Neuronal stem cell (in vitro differentiated cells): ENCODE results near the gene RNASE2.
A peak's percentile ranks its signal among the peaks of the same experiment; 100 is the strongest.

Source experiments
- DNase-seq: peaks from one replicate; pipeline ENCODE4 v3.0.0-alpha.2; 2013; ENCODE audit warnings: low spot score
- H2AFZ ChIP-seq: one replicate; pipeline ENCODE4 v1.6.1; 2013; ENCODE audit warnings: mild to moderate bottlenecking, low read length, inconsistent platforms
- H2AK5ac ChIP-seq: 2 replicates; pipeline ENCODE4 v1.6.1; 2013; ENCODE audit warnings: low read depth, mild to moderate bottlenecking, inconsistent platforms, low read length, moderate library complexity, mixed read lengths
- H2BK120ac ChIP-seq: 2 replicates; pipeline ENCODE4 v1.6.1; 2013; ENCODE audit warnings: low read depth, mild to moderate bottlenecking, inconsistent platforms, low read length, moderate library complexity, mixed read lengths
- H2BK12ac ChIP-seq: one replicate; pipeline ENCODE4 v1.6.1; 2013; ENCODE audit warnings: low read length, inconsistent platforms
- H2BK15ac ChIP-seq: 2 replicates; pipeline ENCODE4 v1.6.1; 2013; ENCODE audit warnings: mild to moderate bottlenecking, low read length, inconsistent platforms, mixed read lengths
- H2BK5ac ChIP-seq: one replicate; pipeline ENCODE4 v1.6.1; 2013; ENCODE audit warnings: inconsistent platforms, mild to moderate bottlenecking, low read length, moderate library complexity
- H3K14ac ChIP-seq: one replicate; pipeline ENCODE4 v1.6.1; 2013; ENCODE audit warnings: low read length, inconsistent platforms
- H3K18ac ChIP-seq: 2 replicates; pipeline ENCODE4 v1.6.1; 2013; ENCODE audit warnings: low read length, inconsistent platforms
- H3K23ac ChIP-seq: 2 replicates; pipeline ENCODE4 v1.6.1; 2013; ENCODE audit warnings: low read depth, mild to moderate bottlenecking, mixed read lengths, low read length, inconsistent platforms; ENCODE audit not compliant: poor library complexity
- H3K27ac ChIP-seq: replicated peaks from 3 replicates; pipeline ENCODE4 v1.5.1; 2013; ENCODE audit warnings: low read length, inconsistent platforms
- H3K27me3 ChIP-seq, 3 experiments: 2 replicates each; pipeline ENCODE4 v1.6.1; 2013; ENCODE audit warnings: low read length in 3 of 3, mild to moderate bottlenecking in 2 of 3, inconsistent platforms in 1 of 3, low read depth in 1 of 3, mixed read lengths in 1 of 3, moderate library complexity in 1 of 3; ENCODE audit not compliant: control insufficient read depth in 3 of 3, insufficient read depth in 3 of 3
- H3K36me3 ChIP-seq, 2 donors: replicated peaks in 1 of 2; 2 replicates each; pipeline ENCODE4 v1.6.1; 2013; ENCODE audit warnings: low read length in 2 of 2; ENCODE audit not compliant: control insufficient read depth in 2 of 2, insufficient read depth in 2 of 2
- H3K4ac ChIP-seq: 2 replicates; pipeline ENCODE4 v1.6.1; 2013; ENCODE audit warnings: inconsistent platforms, mild to moderate bottlenecking, low read length, moderate library complexity
- H3K4me1 ChIP-seq, 2 donors: 1 replicate in 1 of 2; 2 replicates in 1 of 2; pipeline ENCODE4 v1.6.1; 2013; ENCODE audit warnings: low read length in 2 of 2, low read depth in 1 of 2; ENCODE audit not compliant: control insufficient read depth in 2 of 2, insufficient read depth in 1 of 2
- H3K4me2 ChIP-seq: one replicate; pipeline ENCODE4 v1.6.1; 2013; ENCODE audit warnings: mild to moderate bottlenecking, low read length, inconsistent platforms; ENCODE audit not compliant: insufficient read depth, poor library complexity, severe bottlenecking
- H3K4me3 ChIP-seq, 2 donors: 2 replicates each; pipeline ENCODE4 v1.5.1; 2013; ENCODE audit warnings: low read length in 2 of 2, mild to moderate bottlenecking in 2 of 2, inconsistent platforms in 1 of 2, moderate library complexity in 1 of 2
- H3K79me1 ChIP-seq: one replicate; pipeline ENCODE4 v1.6.1; 2013; ENCODE audit warnings: low read depth, mild to moderate bottlenecking, inconsistent platforms, low read length, moderate library complexity
- H3K9ac ChIP-seq: one replicate; pipeline ENCODE4 v1.6.1; 2013; ENCODE audit warnings: mild to moderate bottlenecking, low read depth, low read length, inconsistent platforms; ENCODE audit not compliant: poor library complexity
- H3K9me3 ChIP-seq, 2 donors: replicated peaks in 1 of 2; 2 replicates each; pipeline versions ENCODE3 to v1.6.1; 2013; ENCODE audit warnings: low read length in 2 of 2, mild to moderate bottlenecking in 2 of 2, inconsistent platforms in 1 of 2, low read depth in 1 of 2, mixed read lengths in 1 of 2, moderate library complexity in 1 of 2; ENCODE audit not compliant: control insufficient read depth in 2 of 2, insufficient read depth in 1 of 2
- H4K8ac ChIP-seq: one replicate; pipeline ENCODE4 v1.6.1; 2013; ENCODE audit warnings: low read depth, mild to moderate bottlenecking, inconsistent platforms, low read length, moderate library complexity
- H4K91ac ChIP-seq: one replicate; pipeline ENCODE4 v1.6.1; 2013; ENCODE audit warnings: low read length, low read depth, mild to moderate bottlenecking, inconsistent platforms; ENCODE audit not compliant: poor library complexity
- WGBS, 2 donors: extraction: QIAGEN DNeasy Blood & Tissue Kit; methylation state at CpG; one replicate each; pipeline ENCODE4 v1.1.7; 2013; ENCODE audit warnings: missing lambda C conversion rate in 2 of 2, mixed read lengths in 1 of 2; ENCODE audit not compliant: insufficient read length in 2 of 2, insufficient replicate concordance in 1 of 2; ENCODE audit errors: extremely low coverage in 2 of 2; 5-methylcytosine and 5-hydroxymethylcytosine counted together

RNASE2 gene

DNA sequence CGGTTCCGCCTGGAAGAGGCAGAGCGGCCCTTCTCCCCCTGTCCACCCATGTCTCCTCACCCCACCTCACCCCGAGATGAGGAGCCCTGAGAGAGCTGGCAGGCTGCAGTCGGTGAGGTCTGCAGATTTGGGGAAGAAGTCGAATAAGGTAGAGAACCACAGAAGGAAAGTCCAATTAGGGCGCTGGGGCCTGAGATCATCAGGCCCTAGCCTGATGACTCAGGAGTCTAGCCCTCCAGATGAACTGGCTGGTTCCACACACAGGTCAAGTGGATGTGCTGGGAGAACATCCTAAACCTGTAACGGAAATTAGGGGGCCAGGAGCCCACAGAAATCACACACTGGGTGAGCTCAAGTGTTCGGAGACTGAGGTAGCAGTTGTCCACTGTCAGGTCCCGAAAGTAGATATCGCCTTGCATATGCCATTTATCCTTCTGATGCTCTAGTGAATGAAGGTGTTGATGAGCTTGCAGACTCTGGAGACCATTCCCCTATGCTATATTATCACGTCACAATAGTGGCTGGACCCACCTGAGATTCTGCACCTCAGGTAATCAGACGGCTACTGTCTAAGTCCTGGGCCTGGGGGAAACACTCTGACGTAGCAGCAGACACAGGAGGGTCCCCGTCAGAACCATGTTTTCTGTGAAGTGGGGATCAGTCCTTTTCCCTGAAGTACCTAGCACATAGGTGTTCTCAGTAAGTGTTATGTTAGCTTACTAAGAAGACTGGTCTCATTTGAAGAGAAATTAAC, 33.6 kb downstream of the RNASE2 start:
- no peak overlapping the region for H2BK120ac ChIP-seq
- peak overlapping the region; percentile 52 for H2BK12ac ChIP-seq
- peak overlapping the region; percentile 84 for H2BK15ac ChIP-seq
- peak overlapping the region; percentile 70 for H3K18ac ChIP-seq
- no peak overlapping the region for H4K91ac ChIP-seq
- H3K4ac ChIP-seq, result peak overlapping the region; percentile 32
- no peaks in the 10 kb centered on the region for H3K9me3 ChIP-seq
- no peak overlapping the region for H3K9ac ChIP-seq
- no peak overlapping the region for H3K23ac ChIP-seq
- peaks cover 13 to 28% of the 10 kb centered on the region in 2 donors for H3K36me3 ChIP-seq
- H3K4me3 ChIP-seq, result peak overlapping the region in 1 of 2 donors; percentile 95
- peak overlapping the region; percentile 92 for H2AFZ ChIP-seq
- H3K4me1 ChIP-seq, result peaks cover 0 to 4% of the 10 kb centered on the region in 2 donors
- no CpG with 5 or more reads among the region's 15 CpGs for WGBS, 2 donors
- no peak overlapping the region for H4K8ac ChIP-seq
- H3K14ac ChIP-seq, result no peak overlapping the region
- H3K27ac ChIP-seq, result peak overlapping the region; percentile 44
- no peaks in the 10 kb centered on the region for H3K27me3 ChIP-seq
- DNase-seq, result no peak
- H2AK5ac ChIP-seq, result peak overlapping the region; percentile 77
- no peak overlapping the region for H3K4me2 ChIP-seq
- H3K79me1 ChIP-seq, result no peaks in the 10 kb centered on the region
- peak overlapping the region; percentile 42 for H2BK5ac ChIP-seq

DNA sequence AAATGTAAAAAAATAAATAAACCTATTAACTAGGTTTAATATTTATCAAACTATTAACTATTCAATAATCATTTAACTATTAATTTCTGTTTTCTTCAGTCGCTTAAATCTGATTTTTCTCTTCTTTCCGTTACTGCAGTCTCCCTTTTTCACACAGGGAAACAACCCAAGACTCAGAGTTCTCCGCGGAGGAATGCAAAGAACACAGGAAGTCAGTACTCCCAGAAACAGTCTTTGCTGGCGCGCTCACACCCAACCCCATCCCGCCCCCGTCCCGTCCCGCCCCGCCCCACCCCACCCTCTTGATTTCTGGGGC, 34.1 kb downstream of the RNASE2 start:
- no peak overlapping the region for H4K8ac ChIP-seq
- peak overlapping the region; percentile 92 for H2AFZ ChIP-seq
- no peak overlapping the region for H2BK15ac ChIP-seq
- peak overlapping the region in 1 of 2 donors; percentile 95 for H3K4me3 ChIP-seq
- no peak for DNase-seq
- no peak overlapping the region for H3K14ac ChIP-seq
- no peak overlapping the region for H2BK12ac ChIP-seq
- peaks cover 15 to 34% of the 10 kb centered on the region in 2 donors for H3K36me3 ChIP-seq
- no peaks in the 10 kb centered on the region for H3K27me3 ChIP-seq
- no CpG with 5 or more reads among the region's 11 CpGs for WGBS, 2 donors
- H3K4me2 ChIP-seq, result no peak overlapping the region
- peak overlapping the region; percentile 62 for H3K27ac ChIP-seq
- H3K18ac ChIP-seq, result no peak overlapping the region
- H3K4ac ChIP-seq, result no peak overlapping the region
- no peak overlapping the region for H2AK5ac ChIP-seq
- no peaks in the 10 kb centered on the region for H3K79me1 ChIP-seq
- H3K23ac ChIP-seq, result no peak overlapping the region
- peaks cover 0 to 4% of the 10 kb centered on the region in 2 donors for H3K4me1 ChIP-seq
- H4K91ac ChIP-seq, result no peak overlapping the region
- H3K9me3 ChIP-seq, result no peaks in the 10 kb centered on the region
- no peak overlapping the region for H2BK5ac ChIP-seq
- H3K9ac ChIP-seq, result no peak overlapping the region
- H2BK120ac ChIP-seq, result no peak overlapping the region

DNA sequence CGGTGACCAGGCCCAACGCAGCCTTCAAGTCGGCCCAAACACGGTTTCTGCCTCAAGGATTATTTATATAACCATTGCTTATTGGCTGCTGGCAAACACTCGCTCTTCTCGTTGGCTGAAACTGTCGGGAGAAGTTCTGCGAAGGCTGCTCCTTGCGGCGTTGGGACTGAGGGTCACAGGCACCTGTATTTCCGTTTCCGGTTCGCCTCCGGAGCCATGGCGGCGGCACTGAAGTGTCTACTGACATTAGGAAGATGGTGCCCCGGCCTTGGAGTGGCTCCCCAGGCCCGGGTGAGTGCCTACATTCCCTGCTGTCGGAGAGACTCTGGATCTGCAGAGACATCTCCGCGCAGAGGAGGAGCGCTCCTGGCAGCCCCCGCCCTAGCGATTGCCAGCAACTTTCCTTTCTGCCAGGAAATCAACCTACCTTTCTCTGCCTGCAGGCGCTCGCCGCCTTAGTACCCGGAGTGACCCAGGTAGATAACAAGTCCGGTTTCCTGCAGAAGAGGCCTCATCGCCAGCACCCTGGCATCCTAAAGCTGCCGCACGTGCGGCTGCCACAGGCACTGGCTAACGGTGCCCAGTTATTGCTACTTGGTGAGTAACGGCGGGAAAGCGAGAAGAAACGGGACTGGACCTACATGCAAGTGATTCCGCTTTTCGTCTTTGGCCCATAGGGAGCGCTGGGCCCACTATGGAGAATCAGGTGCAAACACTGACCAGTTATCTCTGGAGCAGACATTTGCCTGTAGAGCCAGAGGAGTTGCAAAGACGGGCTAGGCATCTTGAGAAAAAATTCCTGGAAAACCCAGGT, 34.7 kb downstream of the RNASE2 start, which contains the start of gene METTL17:
Gene METTL17, plus strand, starts transcription at position 194 of the 814 bp plus-strand sequence. Its CDS starts 23 bp downstream, at position 217.
- peak; percentile 84 for DNase-seq
- H4K8ac ChIP-seq, result no peak within 1 kb of the TSS
- H3K36me3 ChIP-seq, result peaks cover 21 to 40% of the 10 kb centered on the region in 2 donors
- no peaks in the 10 kb centered on the region for H3K27me3 ChIP-seq
- H3K79me1 ChIP-seq, result no peaks in the 10 kb centered on the region
- H2AK5ac ChIP-seq, result peak within 1 kb of the TSS; percentile 77
- no peak within 1 kb of the TSS for H2BK120ac ChIP-seq
- peak within 1 kb of the TSS; percentile 42 for H2BK5ac ChIP-seq
- peak within 1 kb of the TSS; percentile 52 for H2BK12ac ChIP-seq
- H3K18ac ChIP-seq, result peak within 1 kb of the TSS; percentile 70
- no peak within 1 kb of the TSS for H4K91ac ChIP-seq
- H3K27ac ChIP-seq, result peak within 1 kb of the TSS; percentile 62
- H3K4me2 ChIP-seq, result peak within 1 kb of the TSS; percentile 70
- H3K9ac ChIP-seq, result peak within 1 kb of the TSS; percentile 54
- H3K9me3 ChIP-seq, result no peaks in the 10 kb centered on the region
- no peak within 1 kb of the TSS for H3K14ac ChIP-seq
- peaks cover 0 to 4% of the 10 kb centered on the region in 2 donors for H3K4me1 ChIP-seq
- H3K23ac ChIP-seq, result no peak within 1 kb of the TSS
- H3K4me3 ChIP-seq, result peak within 1 kb of the TSS; percentile 86 to 95
- no CpG with 5 or more reads among the region's 42 CpGs for WGBS, 2 donors
- peak within 1 kb of the TSS; percentile 84 for H2BK15ac ChIP-seq
- peak within 1 kb of the TSS; percentile 92 for H2AFZ ChIP-seq
- H3K4ac ChIP-seq, result peak within 1 kb of the TSS; percentile 32

DNA sequence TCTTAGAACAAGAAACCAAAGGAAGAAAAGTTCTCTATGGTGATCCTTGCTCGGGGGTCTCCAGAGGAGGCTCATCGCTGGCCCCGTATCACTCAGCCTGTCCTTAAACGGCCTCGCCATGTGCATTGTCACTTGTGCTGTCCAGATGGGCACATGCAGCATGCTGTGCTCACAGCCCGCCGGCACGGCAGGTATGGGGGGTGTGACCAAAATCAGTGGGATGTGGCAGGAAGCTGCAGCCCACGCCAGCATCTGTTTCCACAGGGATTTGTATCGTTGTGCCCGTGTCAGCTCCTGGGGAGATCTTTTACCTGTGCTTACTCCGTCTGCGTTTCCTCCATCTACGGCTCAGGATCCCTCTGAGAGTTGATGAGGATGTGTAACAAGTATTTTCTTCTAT, 41.2 kb downstream of the RNASE2 start:
- Histone ChIP-seq H3K9me3 (no peaks in the 10 kb centered on the region), H3K23ac (no peak overlapping the region), H3K36me3 (peaks cover 34 to 63% of the 10 kb centered on the region in 2 donors), H3K4me2 (no peak overlapping the region), H2BK120ac (no peak overlapping the region), H4K91ac (no peak overlapping the region), H4K8ac (no peak overlapping the region), H3K27me3 (no peaks in the 10 kb centered on the region), H3K4me1 (no peaks in the 10 kb centered on the region), H3K27ac (no peak overlapping the region), H3K79me1 (no peaks in the 10 kb centered on the region), H3K4me3 (no peak overlapping the region), H3K4ac (no peak overlapping the region), H2AK5ac (no peak overlapping the region), H2AFZ (no peak overlapping the region), H3K9ac (no peak overlapping the region), H2BK15ac (no peak overlapping the region), H2BK12ac (no peak overlapping the region), H3K18ac (no peak overlapping the region), H3K14ac (no peak overlapping the region), H2BK5ac (no peak overlapping the region)
- WGBS, 2 donors, result no CpG with 5 or more reads among the region's 14 CpGs
- DNase-seq, result no peak
